SK-N-SH treated with all-trans-retinoic acid at 6 μM for 48 hours (cell line): ENCODE data around the gene FLT1.

ENCODE experiments used
- ARNTL ChIP-seq: fragments of 450-650 bp; formaldehyde crosslinking; IDR thresholded peaks from 2 replicates; pipeline ENCODE4 v1.5.0; 2020; ENCODE audit warnings: low read depth, mild to moderate bottlenecking, moderate library complexity, borderline replicate concordance
- ESRRG ChIP-seq: fragments of 250-450 bp; sonication (Bioruptor Pico); IDR thresholded peaks from 2 replicates; pipeline ENCODE4 v1.6.1; 2021; ENCODE audit warnings: mild to moderate bottlenecking
- PPARA ChIP-seq: fragments of 250-450 bp; sonication (Bioruptor Pico); IDR thresholded peaks from 2 replicates; pipeline ENCODE4 v1.5.0; 2020; ENCODE audit warnings: mild to moderate bottlenecking, borderline replicate concordance
- RARB ChIP-seq: fragments of 250-450 bp; sonication (Bioruptor Pico); IDR thresholded peaks from 2 replicates; pipeline ENCODE4 v1.8.0; 2021; ENCODE audit warnings: mild to moderate bottlenecking, moderate library complexity
- TCF4 ChIP-seq: fragments of 250-450 bp; sonication (Bioruptor Pico); IDR thresholded peaks from 2 replicates; pipeline ENCODE4 v1.8.0; 2021; ENCODE audit warnings: mild to moderate bottlenecking, moderate library complexity, borderline replicate concordance
- ZFP3 ChIP-seq: fragments of 250-450 bp; sonication (Bioruptor Pico); IDR thresholded peaks from 2 replicates; pipeline ENCODE4 v1.5.0; 2020; ENCODE audit warnings: mild to moderate bottlenecking, moderate library complexity
- TF ChIP-seq, protein P1 (sequence below): fragments of 250-450 bp; sonication (Bioruptor Pico); IDR thresholded peaks from 2 replicates; pipeline ENCODE4 v1.8.0; 2020; ENCODE audit warnings: mild to moderate bottlenecking, moderate library complexity, borderline replicate concordance
- TF ChIP-seq, protein P2 (sequence below): fragments of 250-450 bp; sonication (Bioruptor Pico); IDR thresholded peaks from 2 replicates; pipeline ENCODE4 v1.5.0; 2020; ENCODE audit warnings: mild to moderate bottlenecking, moderate library complexity

- TF ChIP-seq, protein P1, sequence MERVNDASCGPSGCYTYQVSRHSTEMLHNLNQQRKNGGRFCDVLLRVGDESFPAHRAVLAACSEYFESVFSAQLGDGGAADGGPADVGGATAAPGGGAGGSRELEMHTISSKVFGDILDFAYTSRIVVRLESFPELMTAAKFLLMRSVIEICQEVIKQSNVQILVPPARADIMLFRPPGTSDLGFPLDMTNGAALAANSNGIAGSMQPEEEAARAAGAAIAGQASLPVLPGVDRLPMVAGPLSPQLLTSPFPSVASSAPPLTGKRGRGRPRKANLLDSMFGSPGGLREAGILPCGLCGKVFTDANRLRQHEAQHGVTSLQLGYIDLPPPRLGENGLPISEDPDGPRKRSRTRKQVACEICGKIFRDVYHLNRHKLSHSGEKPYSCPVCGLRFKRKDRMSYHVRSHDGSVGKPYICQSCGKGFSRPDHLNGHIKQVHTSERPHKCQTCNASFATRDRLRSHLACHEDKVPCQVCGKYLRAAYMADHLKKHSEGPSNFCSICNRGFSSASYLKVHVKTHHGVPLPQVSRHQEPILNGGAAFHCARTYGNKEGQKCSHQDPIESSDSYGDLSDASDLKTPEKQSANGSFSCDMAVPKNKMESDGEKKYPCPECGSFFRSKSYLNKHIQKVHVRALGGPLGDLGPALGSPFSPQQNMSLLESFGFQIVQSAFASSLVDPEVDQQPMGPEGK (CRISPR knock-in tag) = peak; percentile 39; the same call in 1 of the 2 replicates
- TF ChIP-seq ARNTL (CRISPR knock-in tag) = no peak
- TF ChIP-seq ESRRG = no peak
- TF ChIP-seq ZFP3 = no peak
- no peak for TF ChIP-seq PPARA (CRISPR knock-in tag)
- TF ChIP-seq, protein P2, sequence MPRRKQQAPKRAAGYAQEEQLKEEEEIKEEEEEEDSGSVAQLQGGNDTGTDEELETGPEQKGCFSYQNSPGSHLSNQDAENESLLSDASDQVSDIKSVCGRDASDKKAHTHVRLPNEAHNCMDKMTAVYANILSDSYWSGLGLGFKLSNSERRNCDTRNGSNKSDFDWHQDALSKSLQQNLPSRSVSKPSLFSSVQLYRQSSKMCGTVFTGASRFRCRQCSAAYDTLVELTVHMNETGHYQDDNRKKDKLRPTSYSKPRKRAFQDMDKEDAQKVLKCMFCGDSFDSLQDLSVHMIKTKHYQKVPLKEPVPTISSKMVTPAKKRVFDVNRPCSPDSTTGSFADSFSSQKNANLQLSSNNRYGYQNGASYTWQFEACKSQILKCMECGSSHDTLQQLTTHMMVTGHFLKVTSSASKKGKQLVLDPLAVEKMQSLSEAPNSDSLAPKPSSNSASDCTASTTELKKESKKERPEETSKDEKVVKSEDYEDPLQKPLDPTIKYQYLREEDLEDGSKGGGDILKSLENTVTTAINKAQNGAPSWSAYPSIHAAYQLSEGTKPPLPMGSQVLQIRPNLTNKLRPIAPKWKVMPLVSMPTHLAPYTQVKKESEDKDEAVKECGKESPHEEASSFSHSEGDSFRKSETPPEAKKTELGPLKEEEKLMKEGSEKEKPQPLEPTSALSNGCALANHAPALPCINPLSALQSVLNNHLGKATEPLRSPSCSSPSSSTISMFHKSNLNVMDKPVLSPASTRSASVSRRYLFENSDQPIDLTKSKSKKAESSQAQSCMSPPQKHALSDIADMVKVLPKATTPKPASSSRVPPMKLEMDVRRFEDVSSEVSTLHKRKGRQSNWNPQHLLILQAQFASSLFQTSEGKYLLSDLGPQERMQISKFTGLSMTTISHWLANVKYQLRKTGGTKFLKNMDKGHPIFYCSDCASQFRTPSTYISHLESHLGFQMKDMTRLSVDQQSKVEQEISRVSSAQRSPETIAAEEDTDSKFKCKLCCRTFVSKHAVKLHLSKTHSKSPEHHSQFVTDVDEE = no peak
- peak; percentile 67 for TF ChIP-seq TCF4 (CRISPR knock-in tag)
- TF ChIP-seq RARB = no peak
These were observed 154.6 kb downstream of the FLT1 start for GRCh38 chr13:28340272-28340793.
